ENCODE results near the gene MBD4.

Gene MBD4

GRCh38 chr3:129428376-129429079 lies 11.2 kb downstream of the MBD4 start, which contains the start of gene EFCAB12:
Gene EFCAB12, minus strand, starts transcription at chr3:129428636. Its CDS starts 148 bp downstream, at chr3:129428488.
- peak within 1 kb of the TSS; percentile 46 for H3K4me3 ChIP-seq (ENCODE audit: low read depth, low read length)
- TF ChIP-seq, protein P1, sequence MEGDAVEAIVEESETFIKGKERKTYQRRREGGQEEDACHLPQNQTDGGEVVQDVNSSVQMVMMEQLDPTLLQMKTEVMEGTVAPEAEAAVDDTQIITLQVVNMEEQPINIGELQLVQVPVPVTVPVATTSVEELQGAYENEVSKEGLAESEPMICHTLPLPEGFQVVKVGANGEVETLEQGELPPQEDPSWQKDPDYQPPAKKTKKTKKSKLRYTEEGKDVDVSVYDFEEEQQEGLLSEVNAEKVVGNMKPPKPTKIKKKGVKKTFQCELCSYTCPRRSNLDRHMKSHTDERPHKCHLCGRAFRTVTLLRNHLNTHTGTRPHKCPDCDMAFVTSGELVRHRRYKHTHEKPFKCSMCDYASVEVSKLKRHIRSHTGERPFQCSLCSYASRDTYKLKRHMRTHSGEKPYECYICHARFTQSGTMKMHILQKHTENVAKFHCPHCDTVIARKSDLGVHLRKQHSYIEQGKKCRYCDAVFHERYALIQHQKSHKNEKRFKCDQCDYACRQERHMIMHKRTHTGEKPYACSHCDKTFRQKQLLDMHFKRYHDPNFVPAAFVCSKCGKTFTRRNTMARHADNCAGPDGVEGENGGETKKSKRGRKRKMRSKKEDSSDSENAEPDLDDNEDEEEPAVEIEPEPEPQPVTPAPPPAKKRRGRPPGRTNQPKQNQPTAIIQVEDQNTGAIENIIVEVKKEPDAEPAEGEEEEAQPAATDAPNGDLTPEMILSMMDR (IDR thresholded peaks at IDR 0.05; ENCODE audit: low read depth, low read length, missing control alignments), result no peak
- peak; percentile 80 for DNase-seq (ENCODE audit: low read depth)
- in situ Hi-C loops (cut with HindIII; ENCODE audit: low sequenced_read_pairs), result loop anchor here (25.0 kb wide), 1 partner anchor 409 kb away; no protein-coding TSS in a partner anchor

- no peak for DNase-seq (ENCODE audit: low read depth)
- peak overlapping the region; percentile 46 for H3K4me3 ChIP-seq (ENCODE audit: low read depth, low read length)
- in situ Hi-C loops (cut with HindIII; ENCODE audit: low sequenced_read_pairs), result loop anchor here (25.0 kb wide), 1 partner anchor 409 kb away; no protein-coding TSS in a partner anchor
- TF ChIP-seq, protein P1 (IDR thresholded peaks at IDR 0.05; ENCODE audit: low read depth, low read length, missing control alignments), result no peak
These were observed 11.8 kb downstream of the MBD4 start for GRCh38 chr3:129428007-129428375.

- H3K4me3 ChIP-seq (ENCODE audit: low read depth, low read length), result no peak overlapping the region
- in situ Hi-C loops (cut with HindIII; ENCODE audit: low sequenced_read_pairs), result loop anchor here (25.0 kb wide), 1 partner anchor 412 kb away; no protein-coding TSS in a partner anchor
- TF ChIP-seq, protein P1 (IDR thresholded peaks at IDR 0.05; ENCODE audit: low read depth, low read length, missing control alignments), result no peak
- no peak for DNase-seq (ENCODE audit: low read depth)
These were observed 14.1 kb downstream of the MBD4 start for GRCh38 chr3:129425619-129426018.

GRCh38 chr3:129425213-129425612 lies 14.5 kb downstream of the MBD4 start:
- no peak overlapping the region for H3K4me3 ChIP-seq (ENCODE audit: low read depth, low read length)
- TF ChIP-seq, protein P1 (IDR thresholded peaks at IDR 0.05; ENCODE audit: low read depth, low read length, missing control alignments), result no peak
- in situ Hi-C loops (cut with HindIII; ENCODE audit: low sequenced_read_pairs), result loop anchor here (25.0 kb wide), 1 partner anchor 412 kb away; no protein-coding TSS in a partner anchor
- no peak for DNase-seq (ENCODE audit: low read depth)

DNA sequence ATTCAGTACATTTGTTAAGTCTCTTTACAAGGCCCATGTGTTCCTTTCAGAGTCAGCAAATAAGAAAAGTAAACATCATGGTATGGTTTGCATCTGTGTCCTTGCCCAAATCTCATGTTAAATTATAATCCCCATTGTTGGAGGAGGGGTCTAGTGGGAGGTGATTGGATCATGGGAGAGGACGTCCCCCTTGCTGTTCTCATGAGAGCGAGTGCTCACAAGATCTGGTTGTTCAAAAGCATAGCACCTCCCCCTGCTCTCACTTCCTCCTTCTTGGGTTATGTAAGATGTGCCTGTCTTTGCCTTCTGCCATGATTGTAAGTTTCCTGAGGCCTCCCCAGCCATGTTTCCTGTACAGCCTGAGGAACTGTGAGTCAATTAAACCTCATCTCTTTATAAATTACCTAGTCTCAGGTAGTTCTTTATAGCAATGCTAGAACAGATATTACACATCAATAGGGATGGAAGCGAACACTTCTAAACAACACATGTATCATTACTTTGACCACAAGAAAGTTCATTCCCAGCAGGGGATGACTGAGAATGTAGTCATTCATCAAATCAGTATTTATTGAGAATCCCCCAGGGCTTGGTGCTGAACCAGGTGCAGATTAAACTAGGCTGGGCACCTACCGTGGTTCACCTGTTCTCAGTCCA lies 15.4 kb downstream of the MBD4 start:
- no peak overlapping the region for H3K4me3 ChIP-seq (ENCODE audit: low read depth, low read length)
- TF ChIP-seq, protein P1 (IDR thresholded peaks at IDR 0.05; ENCODE audit: low read depth, low read length, missing control alignments), result no peak
- in situ Hi-C loops (cut with HindIII; ENCODE audit: low sequenced_read_pairs), result no loop called here
- no peak for DNase-seq (ENCODE audit: low read depth)

DNA sequence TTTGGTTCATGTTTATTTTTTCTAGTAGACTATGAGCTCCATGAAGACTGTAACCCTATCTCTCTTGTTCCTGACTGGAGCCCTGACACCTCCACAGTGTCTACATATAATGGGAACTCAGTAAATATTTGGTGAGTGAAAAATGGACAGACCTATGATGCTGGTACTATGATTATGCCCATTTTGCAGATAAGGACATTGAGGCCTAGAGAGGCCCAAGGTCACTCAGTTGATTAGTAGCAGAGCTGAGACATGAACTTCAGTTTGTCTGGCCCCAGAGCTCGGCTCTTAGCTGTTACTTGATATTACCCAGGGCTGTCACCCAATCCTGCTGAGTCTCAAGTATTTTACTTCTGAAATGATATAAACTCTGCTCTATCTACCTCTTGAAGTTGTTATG lies 16.9 kb downstream of the MBD4 start:
- in situ Hi-C loops (cut with HindIII; ENCODE audit: low sequenced_read_pairs), result no loop called here
- H3K4me3 ChIP-seq (ENCODE audit: low read depth, low read length), result no peak overlapping the region
- DNase-seq (ENCODE audit: low read depth), result no peak
- TF ChIP-seq, protein P1 (IDR thresholded peaks at IDR 0.05; ENCODE audit: low read depth, low read length, missing control alignments), result no peak
